Peyer's patch (tissue), 4 donors: Measurements from ENCODE around the gene RCVRN. TPM values are rescaled to one million over a fixed set of nuclear protein-coding genes. Genes with fewer than 3 reads are reported as not detected.

Source experiments
- DNase-seq, 3 donors: peaks; one replicate each; pipeline ENCODE4 v3.0.0-alpha.2; 2017 to 2019
- H3K27ac ChIP-seq, 4 donors: fragments of 200-600 bp; sonication (generic); one replicate each; pipeline ENCODE4 v1.5.1; 2016 to 2019
- H3K27me3 ChIP-seq, 2 donors: fragments of 200-600 bp; sonication (generic); one replicate each; pipeline ENCODE4 v1.5.1; 2019
- H3K36me3 ChIP-seq, 3 donors: fragments of 200-600 bp; sonication (generic); one replicate each; pipeline ENCODE4 v1.5.1; 2016 to 2019
- H3K4me1 ChIP-seq, 4 donors: fragments of 200-600 bp; sonication (generic); one replicate each; pipeline ENCODE4 v1.5.1; 2016 to 2019
- H3K4me3 ChIP-seq, 4 donors: fragments of 200-600 bp; sonication (generic); 1 replicate in 3 of 4; 2 replicates in 1 of 4; pipeline ENCODE4 v1.5.1; 2016 to 2019; ENCODE audit warnings: mild to moderate bottlenecking in 1 of 4
- H3K9me3 ChIP-seq, 4 donors: fragments of 200-600 bp; sonication (generic); one replicate each; pipeline ENCODE4 v1.5.1; 2016 to 2019; ENCODE audit warnings: mild to moderate bottlenecking in 1 of 4
- CTCF ChIP-seq, 6 experiments: fragments of 450-650 bp in 4 of 6; fragments of 200-600 bp in 2 of 6; sonication (generic) in 1 of 6; IDR thresholded peaks; one replicate each; pipeline ENCODE4 v1.5.1; 2017 to 2019; ENCODE audit warnings: antibody characterized with exemption in 6 of 6, mild to moderate bottlenecking in 3 of 6, moderate library complexity in 1 of 6
- POLR2A ChIP-seq, 2 donors: fragments of 450-650 bp; IDR thresholded peaks; one replicate each; pipeline ENCODE4 v1.5.1; 2017; ENCODE audit warnings: antibody characterized with exemption in 2 of 2, mild to moderate bottlenecking in 2 of 2, moderate library complexity in 2 of 2
- total RNA-seq, 4 donors: library from RNA; depleted of rRNA; stranded (reverse); fragments of >200 nt; gene quantifications; one replicate each; pipeline ENCODE4 v1.1.0, GENCODE V29; 2016

The RCVRN gene
- total RNA-seq, 4 donors from 2014 or later: not detected

GRCh38 chr17:9904277-9905077 lies 594 bp downstream of the RCVRN start:
- TF ChIP-seq CTCF (IDR thresholded peaks at IDR 0.05) (no peak), POLR2A (IDR thresholded peaks at IDR 0.05) (no peak)
- H3K36me3 ChIP-seq: no peaks in the 10 kb centered on the region
- no peaks in the 10 kb centered on the region for H3K27me3 ChIP-seq
- no peak overlapping the region for H3K4me3 ChIP-seq
- H3K27ac ChIP-seq: no peak overlapping the region
- no peak for DNase-seq
- no peaks in the 10 kb centered on the region for H3K4me1 ChIP-seq
- no peaks in the 10 kb centered on the region for H3K9me3 ChIP-seq

DNA sequence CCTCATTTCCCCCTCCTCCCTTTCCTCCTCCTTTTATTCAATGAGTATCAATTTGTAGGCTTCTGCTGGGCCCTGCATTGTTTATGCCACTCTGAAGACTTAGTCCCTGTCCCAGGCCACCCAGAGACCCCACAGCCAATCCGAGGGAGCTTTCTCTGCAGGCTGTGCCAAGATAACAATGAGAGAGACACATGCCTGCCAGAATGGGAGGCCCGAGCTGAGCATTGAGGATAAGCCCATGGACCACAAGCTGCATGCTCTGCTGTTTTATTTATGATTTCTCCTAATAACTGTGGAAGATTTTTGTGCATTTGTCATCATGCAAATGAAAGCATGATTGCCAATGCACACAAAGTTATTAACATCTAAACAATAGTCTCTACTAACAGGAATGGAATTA lies 3.0 kb downstream of the RCVRN start:
- Histone ChIP-seq H3K4me3 (no peak overlapping the region), H3K4me1 (no peaks in the 10 kb centered on the region), H3K36me3 (no peaks in the 10 kb centered on the region), H3K27ac (no peak overlapping the region), H3K9me3 (no peaks in the 10 kb centered on the region), H3K27me3 (no peaks in the 10 kb centered on the region)
- TF ChIP-seq CTCF (IDR thresholded peaks at IDR 0.05) (no peak), POLR2A (IDR thresholded peaks at IDR 0.05) (no peak)
- no peak for DNase-seq

- H3K27me3 ChIP-seq: no peaks in the 10 kb centered on the region
- TF ChIP-seq CTCF (IDR thresholded peaks at IDR 0.05) (no peak), POLR2A (IDR thresholded peaks at IDR 0.05) (no peak)
- no peaks in the 10 kb centered on the region for H3K4me1 ChIP-seq
- H3K36me3 ChIP-seq: no peaks in the 10 kb centered on the region
- peak overlapping the region in 3 of 4 donors; percentile 17 to 57 (median 50) for H3K27ac ChIP-seq
- no peak overlapping the region for H3K4me3 ChIP-seq
- no peak for DNase-seq
- H3K9me3 ChIP-seq: no peaks in the 10 kb centered on the region
Measured at GRCh38 chr17:9900784-9901183, 4.3 kb downstream of the RCVRN start.

GRCh38 chr17:9900044-9900594 lies 5.0 kb downstream of the RCVRN start:
- DNase-seq: no peak
- no peak overlapping the region for H3K4me3 ChIP-seq
- H3K27ac ChIP-seq: peak overlapping the region in 3 of 4 donors; percentile 17 to 57 (median 50)
- no peak for TF ChIP-seq CTCF (IDR thresholded peaks at IDR 0.05)
- no peak for TF ChIP-seq POLR2A (IDR thresholded peaks at IDR 0.05)
- no peaks in the 10 kb centered on the region for H3K27me3 ChIP-seq
- H3K36me3 ChIP-seq: no peaks in the 10 kb centered on the region
- H3K9me3 ChIP-seq: no peaks in the 10 kb centered on the region
- no peaks in the 10 kb centered on the region for H3K4me1 ChIP-seq

DNA sequence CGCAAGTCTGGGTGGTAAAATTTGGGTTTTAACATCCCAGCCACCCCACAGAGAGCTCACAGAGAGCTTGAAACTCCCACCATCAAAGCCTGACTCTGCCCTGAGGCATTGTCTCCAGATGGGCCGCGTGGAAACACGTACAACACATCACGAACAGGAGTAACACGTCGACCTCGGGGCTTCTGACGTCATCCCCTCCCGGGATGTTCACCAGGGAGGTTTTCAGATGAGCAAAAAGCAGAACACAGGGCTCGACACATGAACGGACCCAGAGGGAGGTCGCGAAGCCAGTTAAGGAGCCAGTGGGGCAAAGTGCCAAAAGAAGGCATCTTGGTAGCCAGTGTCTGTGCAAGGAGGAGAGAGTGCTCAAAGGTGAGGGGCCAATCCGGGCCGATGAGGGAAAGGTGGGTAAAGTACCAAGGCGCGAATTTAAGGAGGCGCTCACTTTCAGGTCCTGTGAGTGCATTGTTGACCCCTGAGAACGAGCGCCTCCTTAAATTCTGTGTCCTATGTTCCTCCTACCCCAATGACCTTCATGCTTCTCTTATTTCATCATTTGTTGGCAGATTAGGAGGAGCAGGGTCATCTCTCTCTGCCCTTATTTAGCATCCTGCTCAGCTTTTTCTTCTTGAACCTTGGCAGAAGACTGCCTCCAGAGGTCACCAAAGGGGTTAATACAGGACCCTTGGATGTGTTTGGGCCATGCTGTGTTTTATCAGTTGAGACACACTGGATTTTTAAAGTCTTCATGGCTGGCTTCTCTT lies 5.6 kb downstream of the RCVRN start:
- H3K27me3 ChIP-seq: no peaks in the 10 kb centered on the region
- peak overlapping the region in 3 of 4 donors; percentile 5 to 57 (median 17) for H3K27ac ChIP-seq
- no peaks in the 10 kb centered on the region for H3K4me1 ChIP-seq
- H3K9me3 ChIP-seq: no peaks in the 10 kb centered on the region
- TF ChIP-seq CTCF (IDR thresholded peaks at IDR 0.05) (no peak), POLR2A (IDR thresholded peaks at IDR 0.05) (no peak)
- H3K36me3 ChIP-seq: no peaks in the 10 kb centered on the region
- no peak overlapping the region for H3K4me3 ChIP-seq
- no peak for DNase-seq
